ENCODE measurements around the gene PLEKHG4. TPM values are rescaled to one million over a fixed set of nuclear protein-coding genes. Genes with fewer than 3 reads are reported as not detected.

The PLEKHG4 gene
- total RNA-seq, 1 experiment from 2014 or later = 13.9 TPM

DNA sequence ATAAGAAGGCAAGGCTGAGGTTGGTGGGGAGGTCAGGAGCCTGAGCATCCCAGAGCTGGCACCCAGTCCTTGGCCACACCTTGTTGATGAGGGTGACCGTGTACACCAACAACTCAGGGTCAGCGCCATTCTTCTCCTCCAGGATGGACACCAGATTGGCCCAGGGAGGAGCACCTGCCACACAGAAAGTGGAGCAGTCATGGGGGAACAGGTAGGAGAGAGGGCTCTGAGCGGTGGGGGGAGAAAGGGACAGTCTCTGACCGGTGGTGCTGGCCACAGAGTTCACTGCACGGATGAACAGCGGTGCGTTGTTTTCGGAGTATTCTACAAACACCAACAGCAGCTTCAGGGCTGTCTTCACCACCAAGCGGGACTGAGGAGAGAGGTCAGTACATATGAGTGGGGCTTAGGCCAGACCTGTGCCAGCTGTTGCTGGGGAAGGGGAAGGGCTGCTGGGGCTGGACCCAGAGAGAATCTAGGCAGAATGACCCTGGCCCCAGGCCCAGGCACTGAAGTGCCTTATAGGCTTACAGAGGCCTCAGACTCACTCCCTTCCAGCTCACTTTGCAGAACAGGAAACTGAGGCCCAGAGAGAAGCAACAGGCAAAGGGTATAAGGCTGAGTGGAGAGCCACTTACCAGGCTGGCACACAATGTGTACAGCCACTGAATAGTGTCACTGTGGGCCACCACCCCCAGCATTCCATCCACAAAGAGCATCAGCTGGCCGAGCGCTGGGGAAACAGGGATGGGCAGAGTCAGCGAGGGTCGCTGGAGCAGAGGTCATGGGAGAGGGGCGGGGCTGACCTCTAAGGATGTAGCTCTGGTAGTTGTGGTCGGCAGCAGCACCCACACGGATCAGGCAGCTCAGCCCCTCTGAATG is 41.7 kb upstream of the PLEKHG4 start:
- H3K4me2 ChIP-seq (ENCODE audit: insufficient read depth, insufficient read length, low read length) = no peak overlapping the region
- H3K9ac ChIP-seq (ENCODE audit: extremely low read depth, insufficient read length, low read length) = no peak overlapping the region
- no peak overlapping the region for H3K56ac ChIP-seq (ENCODE audit: insufficient read length, low read depth, low read length)
- TF ChIP-seq, protein P1, sequence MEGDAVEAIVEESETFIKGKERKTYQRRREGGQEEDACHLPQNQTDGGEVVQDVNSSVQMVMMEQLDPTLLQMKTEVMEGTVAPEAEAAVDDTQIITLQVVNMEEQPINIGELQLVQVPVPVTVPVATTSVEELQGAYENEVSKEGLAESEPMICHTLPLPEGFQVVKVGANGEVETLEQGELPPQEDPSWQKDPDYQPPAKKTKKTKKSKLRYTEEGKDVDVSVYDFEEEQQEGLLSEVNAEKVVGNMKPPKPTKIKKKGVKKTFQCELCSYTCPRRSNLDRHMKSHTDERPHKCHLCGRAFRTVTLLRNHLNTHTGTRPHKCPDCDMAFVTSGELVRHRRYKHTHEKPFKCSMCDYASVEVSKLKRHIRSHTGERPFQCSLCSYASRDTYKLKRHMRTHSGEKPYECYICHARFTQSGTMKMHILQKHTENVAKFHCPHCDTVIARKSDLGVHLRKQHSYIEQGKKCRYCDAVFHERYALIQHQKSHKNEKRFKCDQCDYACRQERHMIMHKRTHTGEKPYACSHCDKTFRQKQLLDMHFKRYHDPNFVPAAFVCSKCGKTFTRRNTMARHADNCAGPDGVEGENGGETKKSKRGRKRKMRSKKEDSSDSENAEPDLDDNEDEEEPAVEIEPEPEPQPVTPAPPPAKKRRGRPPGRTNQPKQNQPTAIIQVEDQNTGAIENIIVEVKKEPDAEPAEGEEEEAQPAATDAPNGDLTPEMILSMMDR (conservative IDR thresholded peaks at IDR 0.05) = no peak
- peaks cover 13 to 20% of the 10 kb centered on the region in 2 experiments for H3K4me1 Mint-ChIP-seq
- peaks cover 4% of the 10 kb centered on the region for H3K79me1 ChIP-seq (ENCODE audit: insufficient read depth, low read depth, low read length, poor library complexity, severe bottlenecking)
- no peak for DNase-seq
- no peak overlapping the region for H3K4ac ChIP-seq (ENCODE audit: low read depth, low read length)
- no peaks in the 10 kb centered on the region for H3K9me3 Mint-ChIP-seq
- peaks cover 3% of the 10 kb centered on the region for H4K20me1 ChIP-seq (ENCODE audit: control insufficient read depth, insufficient read depth, insufficient read length)
- H3K36me3 Mint-ChIP-seq (ENCODE audit: insufficient read depth in 1 of 3, low read depth in 3 of 3) = peaks cover 24 to 61% (median 39%) of the 10 kb centered on the region in 3 experiments
- peaks cover 11% of the 10 kb centered on the region; the same call in 1 of the 2 replicates for H3K4me1 ChIP-seq (ENCODE audit: insufficient read depth, low read length)
- no peak overlapping the region for H2BK20ac ChIP-seq (ENCODE audit: low read depth, low read length, poor library complexity, severe bottlenecking)
- peak overlapping the region in 2 of 3 experiments; percentile 20 to 32; a peak in 2 of 7 replicates for H3K27ac Mint-ChIP-seq
- no peak overlapping the region for H3K14ac ChIP-seq (ENCODE audit: insufficient read depth, low read length)
- no peaks in the 10 kb centered on the region for H3K9me3 ChIP-seq (ENCODE audit: control insufficient read depth, low read depth, low read length)
- no peak overlapping the region for H4K5ac ChIP-seq (ENCODE audit: insufficient read length, low read depth, low read length)
- H2BK15ac ChIP-seq (ENCODE audit: low read depth, low read length) = no peak overlapping the region
- H2AK5ac ChIP-seq (ENCODE audit: insufficient read length, low read length) = no peak overlapping the region
- no peak overlapping the region for H3K23ac ChIP-seq (ENCODE audit: insufficient read length, low read depth, low read length)
- H4K91ac ChIP-seq (ENCODE audit: insufficient read length, low read depth, low read length) = no peak overlapping the region
- H3T11ph ChIP-seq (ENCODE audit: low read length) = no peak overlapping the region
- no CpG with 5 or more reads among the region's 16 CpGs for WGBS (ENCODE audit: extremely low coverage, insufficient read length, low lambda C conversion rate)
- no peak overlapping the region for H3K18ac ChIP-seq (ENCODE audit: insufficient read length, low read depth, low read length)
- H3K79me2 ChIP-seq (ENCODE audit: insufficient read depth, low read length) = no peaks in the 10 kb centered on the region
- peak overlapping the region in 1 of 2 experiments; percentile 48; a peak in 1 of 5 replicates for H3K4me3 Mint-ChIP-seq
- H4K8ac ChIP-seq (replicated peaks; ENCODE audit: insufficient read length, low read depth, low read length) = no peak overlapping the region
- no peak overlapping the region for H2BK5ac ChIP-seq (ENCODE audit: insufficient read length, low read length)
- no peak overlapping the region for H3K27ac ChIP-seq (ENCODE audit: insufficient read length, low read depth, low read length)
- no peaks in the 10 kb centered on the region for H3K23me2 ChIP-seq (ENCODE audit: insufficient read length, low read depth, low read length, poor library complexity, severe bottlenecking)
- no peak overlapping the region for H2BK12ac ChIP-seq (ENCODE audit: insufficient read length, low read depth, low read length)
- H3K27me3 Mint-ChIP-seq (ENCODE audit: low read depth) = no peaks in the 10 kb centered on the region
- no peak overlapping the region for H2AFZ ChIP-seq (ENCODE audit: low read length)
- no peaks in the 10 kb centered on the region for H3K27me3 ChIP-seq (ENCODE audit: insufficient read depth, low read length)
- no peak overlapping the region for H2BK120ac ChIP-seq (ENCODE audit: low read depth, low read length, poor library complexity, severe bottlenecking)

Measured in H9 (cell line).